Skin epidermis (tissue), 12 donors: ENCODE data around the gene C1QTNF9B.
A peak's percentile ranks its signal among the peaks of the same experiment; 100 is the strongest.

Experiments used
- H3K27ac ChIP-seq, 21 experiments: fragments of 200-600 bp; sonication (generic) in 11 of 21; one replicate each; pipeline ENCODE4 v1.5.0; 2020; ENCODE audit warnings: mild to moderate bottlenecking in 3 of 21, inconsistent platforms in 2 of 21, moderate library complexity in 2 of 21
- H3K4me3 ChIP-seq, 7 experiments: fragments of 200-600 bp; sonication (generic) in 2 of 7; one replicate each; pipeline ENCODE4 v1.5.0; 2020; ENCODE audit warnings: inconsistent platforms in 2 of 7, mild to moderate bottlenecking in 2 of 7, moderate library complexity in 1 of 7

The C1QTNF9B gene

GRCh38 chr13:23865906-23866305 is 31.4 kb downstream of the C1QTNF9B start:
- H3K4me3 ChIP-seq, result no peak overlapping the region
- no peak overlapping the region for H3K27ac ChIP-seq

GRCh38 chr13:23865026-23865425 is 32.3 kb downstream of the C1QTNF9B start:
- no peak overlapping the region for H3K4me3 ChIP-seq

GRCh38 chr13:23861310-23861709 is 36.0 kb downstream of the C1QTNF9B start:
- H3K27ac ChIP-seq, result no peak overlapping the region

More at GRCh38 chr13:23865026-23865425, 32.3 kb downstream of the C1QTNF9B start:
- no peak overlapping the region for H3K27ac ChIP-seq

DNA sequence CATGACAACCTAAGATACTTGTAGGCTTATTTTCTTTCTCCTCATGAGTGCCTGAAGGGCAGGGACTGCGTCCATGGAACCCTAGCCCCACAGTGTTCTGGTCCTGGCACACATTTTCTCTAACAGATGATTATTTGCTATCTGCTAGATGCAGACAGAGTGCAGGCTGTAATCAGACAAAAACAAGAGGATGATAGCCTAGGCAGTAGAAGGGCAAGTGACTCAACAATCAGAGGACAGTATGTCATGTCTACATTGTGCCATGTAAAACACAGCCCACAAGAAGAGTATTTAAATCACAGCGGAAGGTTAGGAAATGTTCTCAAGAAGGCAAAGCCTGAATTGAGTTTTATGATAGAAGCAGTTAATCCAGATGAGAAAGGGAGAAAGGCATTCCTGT is 37.4 kb downstream of the C1QTNF9B start:
- H3K27ac ChIP-seq, result no peak overlapping the region

More at GRCh38 chr13:23861310-23861709, 36.0 kb downstream of the C1QTNF9B start:
- no peak overlapping the region for H3K4me3 ChIP-seq

DNA sequence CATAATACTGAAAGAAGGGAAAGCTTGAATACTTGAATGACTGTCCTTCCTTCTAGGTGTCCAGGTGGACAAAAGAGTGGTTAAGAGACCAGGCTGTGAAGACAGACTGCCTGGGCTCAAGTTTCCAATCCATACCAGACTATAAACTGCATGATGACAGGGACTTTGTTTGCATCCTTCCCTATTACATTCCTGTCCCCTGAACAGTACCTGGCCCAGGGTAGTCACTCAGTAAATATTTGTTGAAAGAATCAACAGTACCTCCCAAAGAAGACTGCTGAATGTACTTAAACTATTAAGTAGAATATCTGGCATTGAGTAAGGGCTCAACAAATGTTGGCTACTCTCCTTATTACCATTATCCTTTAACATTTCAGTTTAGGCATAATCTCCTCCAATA is 37.8 kb downstream of the C1QTNF9B start:
- Histone ChIP-seq H3K4me3 (no peak overlapping the region), H3K27ac (no peak overlapping the region)

More for the DNA sequence above, 37.4 kb downstream of the C1QTNF9B start:
- no peak overlapping the region for H3K4me3 ChIP-seq

GRCh38 chr13:23858546-23858945 is 38.8 kb downstream of the C1QTNF9B start:
- no peak overlapping the region for H3K4me3 ChIP-seq
- H3K27ac ChIP-seq, result no peak overlapping the region

DNA sequence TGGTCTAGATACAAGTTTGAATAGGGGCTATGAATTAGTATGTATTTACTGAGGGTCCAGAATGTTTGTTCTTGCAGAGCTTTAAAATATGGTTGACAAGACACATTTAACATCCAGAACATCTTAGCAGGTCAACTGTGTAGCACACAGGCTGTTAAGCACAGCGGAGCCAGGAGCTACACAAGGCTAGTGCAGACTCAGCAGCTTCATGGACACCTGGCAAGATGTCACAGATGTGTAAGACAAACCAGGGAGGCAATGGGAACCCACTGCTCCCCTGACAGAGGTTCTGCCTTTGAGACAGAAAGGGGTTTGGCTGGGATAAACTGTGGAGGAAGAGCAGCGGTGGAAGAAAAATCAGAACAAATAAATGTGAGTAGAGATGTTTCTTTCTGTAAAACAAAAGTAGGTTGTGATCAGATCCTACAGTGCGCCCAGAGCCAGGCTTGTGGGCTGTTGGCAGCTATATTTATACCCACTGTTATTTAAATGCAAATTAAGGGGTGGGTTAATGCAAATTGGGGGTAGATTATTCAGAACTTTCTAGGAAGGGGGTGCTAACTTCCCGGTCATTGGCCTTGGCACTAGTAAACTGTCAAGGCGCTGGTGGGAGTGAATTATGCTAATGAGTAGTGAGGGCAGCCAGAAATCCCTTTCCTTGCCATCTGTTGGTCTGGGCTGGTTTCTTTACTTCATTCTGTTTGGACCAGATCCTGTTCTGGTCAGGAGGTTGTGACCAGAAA is 41.1 kb downstream of the C1QTNF9B start:
- H3K27ac ChIP-seq, result no peak overlapping the region

DNA sequence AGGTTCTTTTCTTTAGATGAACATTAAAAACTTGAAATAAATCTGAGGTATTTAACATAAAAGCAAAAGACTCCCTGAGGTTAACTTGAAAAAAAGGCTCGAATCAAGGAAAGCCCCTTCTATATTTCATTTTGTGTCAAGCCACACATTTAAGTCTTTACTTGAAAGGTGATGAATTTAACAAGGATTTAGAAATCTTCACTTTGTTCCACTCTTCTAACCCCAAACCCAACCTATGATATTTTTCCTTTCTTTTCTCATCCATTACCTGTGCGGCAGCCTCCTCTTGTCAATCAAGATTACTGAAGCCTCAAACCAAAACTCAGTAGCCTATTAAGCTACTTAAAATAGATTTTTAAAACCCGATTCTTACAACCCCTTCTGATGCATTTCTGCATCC is 41.9 kb downstream of the C1QTNF9B start:
- H3K4me3 ChIP-seq, result no peak overlapping the region

More for the DNA sequence above, 41.1 kb downstream of the C1QTNF9B start:
- no peak overlapping the region for H3K4me3 ChIP-seq

DNA sequence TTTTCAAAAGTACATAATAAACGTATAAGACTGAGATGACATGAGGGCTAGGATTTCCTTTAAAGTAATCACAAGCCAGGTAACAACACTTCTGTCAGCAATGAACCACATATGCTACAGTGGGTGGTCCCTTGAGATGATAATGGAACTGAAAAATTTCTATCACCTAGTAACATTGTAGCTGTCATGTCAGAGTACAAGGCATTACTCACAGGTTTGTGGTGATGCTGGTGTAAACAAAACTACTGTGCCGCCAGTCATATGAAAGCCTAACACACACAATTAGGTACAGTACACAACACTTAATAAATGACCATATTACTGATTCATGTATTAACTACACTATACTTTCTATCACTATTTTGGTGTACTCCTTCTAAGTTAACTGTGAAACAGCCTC is 45.0 kb downstream of the C1QTNF9B start:
- Histone ChIP-seq H3K27ac (no peak overlapping the region), H3K4me3 (no peak overlapping the region)

More for the DNA sequence above, 41.9 kb downstream of the C1QTNF9B start:
- H3K27ac ChIP-seq, result no peak overlapping the region

DNA sequence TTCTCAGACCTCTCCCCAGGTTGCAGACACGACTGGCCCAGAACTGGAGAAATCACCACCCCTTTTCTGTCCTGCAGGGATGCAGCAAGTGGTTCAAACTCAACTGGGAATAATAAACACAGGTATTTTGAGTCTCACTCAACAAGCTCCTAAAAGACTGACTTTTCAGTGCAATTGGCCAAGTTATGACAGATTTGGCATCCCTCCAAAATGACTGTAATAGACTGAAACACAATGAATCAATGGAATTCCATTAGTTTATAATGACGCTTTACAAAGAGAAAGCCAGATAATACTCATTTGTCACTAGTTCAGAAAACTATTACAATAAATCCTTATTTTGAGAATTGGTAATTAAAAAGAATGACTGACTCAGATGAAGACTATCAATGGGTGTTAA is 46.2 kb downstream of the C1QTNF9B start:
- H3K4me3 ChIP-seq, result no peak overlapping the region
- H3K27ac ChIP-seq, result no peak overlapping the region

- no peak overlapping the region for H3K4me3 ChIP-seq
- no peak overlapping the region for H3K27ac ChIP-seq
Measured at GRCh38 chr13:23850134-23850533, 47.2 kb downstream of the C1QTNF9B start.

- Histone ChIP-seq H3K27ac (no peak overlapping the region), H3K4me3 (no peak overlapping the region)
Measured at GRCh38 chr13:23849670-23850069, 47.6 kb downstream of the C1QTNF9B start.

- Histone ChIP-seq H3K4me3 (no peak overlapping the region), H3K27ac (peak overlapping the region in 8 of 21 experiments; percentile 1 to 67 (median 30))
Measured at GRCh38 chr13:23848646-23849141, 48.6 kb downstream of the C1QTNF9B start.

DNA sequence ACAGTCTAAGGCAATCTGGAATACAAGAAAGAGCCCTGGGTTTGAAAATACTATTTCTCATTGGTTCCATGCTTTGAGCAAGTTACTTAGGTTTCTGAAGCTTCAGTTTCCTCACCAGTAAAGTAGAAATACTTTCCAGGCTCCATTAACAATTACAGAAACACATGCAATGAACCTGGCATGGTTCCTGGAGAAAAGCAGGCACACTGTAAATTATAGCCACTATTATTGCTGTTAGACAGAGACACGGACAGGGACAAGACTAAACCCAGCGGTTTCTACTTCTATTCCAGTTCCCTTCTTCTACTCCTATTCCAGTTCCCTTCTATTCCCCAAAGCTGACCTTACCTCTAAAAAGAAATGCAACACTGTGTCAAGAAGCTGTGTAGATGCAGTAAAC is 49.3 kb downstream of the C1QTNF9B start:
- peak overlapping the region in 5 of 21 experiments; percentile 1 to 63 (median 30) for H3K27ac ChIP-seq
- no peak overlapping the region for H3K4me3 ChIP-seq

DNA sequence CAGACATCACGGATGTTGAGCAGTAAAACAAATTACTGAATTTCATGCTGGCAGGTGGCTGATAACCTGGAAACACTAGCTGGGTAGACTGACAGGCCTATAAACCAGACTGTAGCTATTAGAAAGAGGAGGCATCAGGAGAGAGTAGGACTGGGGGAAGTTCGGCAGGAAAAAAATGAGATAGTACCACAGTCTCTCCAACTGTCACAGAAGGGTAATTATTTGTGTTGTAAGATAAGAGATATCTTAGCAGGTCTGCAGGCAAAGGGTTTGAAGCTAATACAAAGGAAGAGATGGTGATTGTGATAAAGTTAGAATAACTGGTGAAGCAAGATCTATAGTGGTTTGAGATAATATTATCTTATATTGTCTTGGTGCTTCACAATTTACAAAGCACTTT is 49.8 kb downstream of the C1QTNF9B start:
- no peak overlapping the region for H3K4me3 ChIP-seq
- no peak overlapping the region for H3K27ac ChIP-seq

GRCh38 chr13:23845105-23845725 is 52.1 kb downstream of the C1QTNF9B start:
- H3K4me3 ChIP-seq, result no peak overlapping the region
- no peak overlapping the region for H3K27ac ChIP-seq

DNA sequence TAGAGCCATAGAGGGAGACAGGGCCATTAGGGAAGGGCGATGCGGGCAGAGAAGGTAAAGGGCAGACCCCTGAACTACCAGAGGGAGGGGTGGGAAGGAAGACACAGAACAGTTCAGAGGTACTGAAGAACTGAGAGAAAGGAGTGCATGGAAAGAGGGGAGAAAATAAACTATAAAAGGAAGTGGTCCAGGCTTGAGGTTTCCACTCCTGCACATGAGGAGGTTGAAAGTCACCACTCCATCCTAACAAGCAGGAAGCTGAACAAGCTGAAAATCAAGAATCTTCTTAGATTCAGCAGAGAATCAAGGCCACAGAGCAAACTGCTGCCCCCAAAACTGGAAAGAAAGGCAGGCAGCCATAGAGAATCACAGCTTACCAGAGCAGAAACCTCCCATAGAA is 53.2 kb downstream of the C1QTNF9B start:
- Histone ChIP-seq H3K4me3 (no peak overlapping the region), H3K27ac (no peak overlapping the region)

GRCh38 chr13:23843436-23843835 is 53.9 kb downstream of the C1QTNF9B start:
- H3K4me3 ChIP-seq, result no peak overlapping the region
- no peak overlapping the region for H3K27ac ChIP-seq

DNA sequence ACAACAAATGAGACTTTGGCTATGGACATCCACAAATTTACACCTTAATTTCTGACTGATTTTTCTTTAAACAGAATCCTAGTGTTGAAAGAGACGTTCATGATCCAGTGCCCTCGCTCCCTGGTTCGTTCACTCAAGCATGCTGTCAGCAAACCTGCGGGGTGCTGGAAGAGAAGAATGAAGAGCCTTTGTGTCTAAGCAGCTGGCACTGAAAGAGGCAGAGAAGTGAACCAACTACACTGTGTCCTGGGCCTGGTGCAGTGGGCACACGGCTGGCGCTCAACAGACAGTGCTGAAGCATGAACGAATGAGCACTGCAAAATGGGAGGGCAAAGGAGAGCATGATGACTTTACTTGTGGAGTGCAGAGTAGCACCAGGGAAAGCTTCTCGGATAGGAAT is 54.9 kb downstream of the C1QTNF9B start:
- Histone ChIP-seq H3K27ac (no peak overlapping the region), H3K4me3 (no peak overlapping the region)
